CD4-positive, CD25-positive, alpha-beta regulatory T cell (primary cell): ENCODE measurements around the gene FSTL4. TPM values are rescaled to one million over a fixed set of nuclear protein-coding genes. Genes with fewer than 3 reads are reported as not detected.

ENCODE experiments used
- ATAC-seq, 2 donors: fragments of 150-1000 bp; cut with Tn5 transposase; one replicate each; pipeline ENCODE4 v1.10.0; 2021; ENCODE audit warnings: low read depth in 2 of 2, moderate number of reproducible peaks in 2 of 2, moderate library complexity in 1 of 2
- DNase-seq, 3 donors: peaks; one replicate each; pipeline versions ENCODE4 v3.0.0 to v3.0.0-alpha.2; 2012 to 2022; ENCODE audit warnings: mixed read lengths in 1 of 3
- H3K27ac ChIP-seq: one replicate; pipeline ENCODE4 v1.7.0; 2013; ENCODE audit warnings: mild to moderate bottlenecking, low read length; ENCODE audit not compliant: insufficient read depth, poor library complexity, severe bottlenecking
- H3K27me3 ChIP-seq: one replicate; pipeline ENCODE4 v1.7.0; 2013; ENCODE audit warnings: low read length; ENCODE audit not compliant: control insufficient read depth, insufficient read depth
- H3K36me3 ChIP-seq: one replicate; pipeline ENCODE4 v1.7.0; 2013; ENCODE audit warnings: mild to moderate bottlenecking, low read length, moderate library complexity; ENCODE audit not compliant: control insufficient read depth, insufficient read depth
- H3K4me1 ChIP-seq: 2 replicates; pipeline ENCODE4 v1.7.0; 2013; ENCODE audit warnings: mild to moderate bottlenecking, low read length; ENCODE audit not compliant: insufficient read depth, control insufficient read depth, poor library complexity, severe bottlenecking
- H3K4me3 ChIP-seq: one replicate; pipeline ENCODE4 v1.7.0; 2013; ENCODE audit warnings: low read depth, mild to moderate bottlenecking, low read length, moderate library complexity
- H3K9me3 ChIP-seq, 2 experiments: 1 replicate in 1 of 2; 2 replicates in 1 of 2; pipeline ENCODE4 v1.7.0; 2013; ENCODE audit warnings: low read length in 2 of 2, mild to moderate bottlenecking in 1 of 2, moderate library complexity in 1 of 2; ENCODE audit not compliant: control insufficient read depth in 2 of 2
- H3K27ac Mint-ChIP-seq, 3 donors: one replicate each; pipeline ENCODE4 v1.8.0; 2020 to 2022; ENCODE audit warnings: mild to moderate bottlenecking in 3 of 3, mixed read lengths in 3 of 3, moderate library complexity in 2 of 3
- H3K27me3 Mint-ChIP-seq: one replicate; pipeline ENCODE4 v1.8.0; 2022; ENCODE audit warnings: mild to moderate bottlenecking, mixed read lengths
- H3K36me3 Mint-ChIP-seq: one replicate; pipeline ENCODE4 v1.8.0; 2020; ENCODE audit warnings: mixed read lengths
- H3K4me1 Mint-ChIP-seq, 4 donors: one replicate each; pipeline ENCODE4 v1.8.0; 2020 to 2022; ENCODE audit warnings: mixed read lengths in 4 of 4, mild to moderate bottlenecking in 1 of 4
- H3K4me3 Mint-ChIP-seq, 4 donors: one replicate each; pipeline ENCODE4 v1.8.0; 2020 to 2022; ENCODE audit warnings: mild to moderate bottlenecking in 4 of 4, mixed read lengths in 4 of 4, moderate library complexity in 3 of 4
- H3K9me3 Mint-ChIP-seq, 7 donors: one replicate each; pipeline ENCODE4 v1.8.0; 2020 to 2022; ENCODE audit warnings: mixed read lengths in 7 of 7, mild to moderate bottlenecking in 3 of 7, moderate library complexity in 2 of 7
- polyA plus RNA-seq, 4 donors: library from polyadenylated mRNA; unstranded; fragments of 300-500 nt; fragmentation: Illumina TruSeq; gene quantifications; one replicate each; pipeline ENCODE4 v1.2.3, GENCODE V29; 2021
- total RNA-seq: library from RNA; stranded (reverse); gene quantifications from one replicate; pipeline ENCODE4 v1.2.3, GENCODE V29; 2022

The FSTL4 gene
- total and polyA plus RNA-seq, 5 donors from 2014 or later: 0.57 TPM; not detected in 4

GRCh38 chr5:133403741-133404364 is 208.5 kb downstream of the FSTL4 start:
- no peaks in the 10 kb centered on the region for H3K27me3 Mint-ChIP-seq
- H3K27me3 ChIP-seq: no peaks in the 10 kb centered on the region
- no peak for DNase-seq
- H3K4me1 Mint-ChIP-seq: peaks cover 0 to 4% (median 2%) of the 10 kb centered on the region in 4 donors
- H3K36me3 ChIP-seq: no peaks in the 10 kb centered on the region
- no peaks in the 10 kb centered on the region for H3K9me3 ChIP-seq
- no peak overlapping the region for H3K27ac Mint-ChIP-seq
- H3K4me3 Mint-ChIP-seq: no peak overlapping the region
- H3K4me3 ChIP-seq: no peak overlapping the region
- no peak for ATAC-seq
- no peak overlapping the region for H3K27ac ChIP-seq
- no peaks in the 10 kb centered on the region for H3K36me3 Mint-ChIP-seq
- no peaks in the 10 kb centered on the region for H3K9me3 Mint-ChIP-seq
- H3K4me1 ChIP-seq: no peaks in the 10 kb centered on the region

- Histone ChIP-seq H3K36me3 (no peaks in the 10 kb centered on the region), H3K27me3 (no peaks in the 10 kb centered on the region), H3K9me3 (no peaks in the 10 kb centered on the region), H3K4me3 (no peak overlapping the region), H3K4me1 (no peaks in the 10 kb centered on the region), H3K27ac (no peak overlapping the region)
- no peak for ATAC-seq
- H3K27ac Mint-ChIP-seq: no peak overlapping the region
- H3K4me1 Mint-ChIP-seq: peaks cover 0 to 8% (median 3%) of the 10 kb centered on the region in 4 donors
- no peaks in the 10 kb centered on the region for H3K9me3 Mint-ChIP-seq
- no peaks in the 10 kb centered on the region for H3K27me3 Mint-ChIP-seq
- H3K4me3 Mint-ChIP-seq: no peak overlapping the region
- no peak for DNase-seq
- H3K36me3 Mint-ChIP-seq: no peaks in the 10 kb centered on the region
These were observed 209.6 kb downstream of the FSTL4 start for GRCh38 chr5:133402775-133403174.

GRCh38 chr5:133401731-133402347 is 210.5 kb downstream of the FSTL4 start:
- Mint-ChIP-seq H3K9me3 (no peaks in the 10 kb centered on the region), H3K36me3 (no peaks in the 10 kb centered on the region), H3K4me1 (peaks cover 0 to 12% (median 5%) of the 10 kb centered on the region in 4 donors), H3K4me3 (no peak overlapping the region), H3K27ac (no peak overlapping the region), H3K27me3 (no peaks in the 10 kb centered on the region)
- H3K27me3 ChIP-seq: no peaks in the 10 kb centered on the region
- no peak overlapping the region for H3K27ac ChIP-seq
- no peak for DNase-seq
- H3K4me1 ChIP-seq: peaks cover 6% of the 10 kb centered on the region
- no peaks in the 10 kb centered on the region for H3K9me3 ChIP-seq
- no peak for ATAC-seq
- no peak overlapping the region for H3K4me3 ChIP-seq
- H3K36me3 ChIP-seq: no peaks in the 10 kb centered on the region

GRCh38 chr5:133400831-133401351 is 211.4 kb downstream of the FSTL4 start:
- H3K27me3 ChIP-seq: no peaks in the 10 kb centered on the region
- DNase-seq (no peak), ATAC-seq (no peak)
- H3K27me3 Mint-ChIP-seq: no peaks in the 10 kb centered on the region
- H3K9me3 Mint-ChIP-seq: no peaks in the 10 kb centered on the region
- H3K27ac ChIP-seq: no peak overlapping the region
- no peaks in the 10 kb centered on the region for H3K36me3 ChIP-seq
- peaks cover 4 to 19% (median 9%) of the 10 kb centered on the region in 4 donors for H3K4me1 Mint-ChIP-seq
- no peak overlapping the region for H3K4me3 ChIP-seq
- no peaks in the 10 kb centered on the region for H3K36me3 Mint-ChIP-seq
- no peak overlapping the region for H3K4me3 Mint-ChIP-seq
- H3K9me3 ChIP-seq: no peaks in the 10 kb centered on the region
- no peak overlapping the region for H3K27ac Mint-ChIP-seq
- peaks cover 7% of the 10 kb centered on the region for H3K4me1 ChIP-seq

DNA sequence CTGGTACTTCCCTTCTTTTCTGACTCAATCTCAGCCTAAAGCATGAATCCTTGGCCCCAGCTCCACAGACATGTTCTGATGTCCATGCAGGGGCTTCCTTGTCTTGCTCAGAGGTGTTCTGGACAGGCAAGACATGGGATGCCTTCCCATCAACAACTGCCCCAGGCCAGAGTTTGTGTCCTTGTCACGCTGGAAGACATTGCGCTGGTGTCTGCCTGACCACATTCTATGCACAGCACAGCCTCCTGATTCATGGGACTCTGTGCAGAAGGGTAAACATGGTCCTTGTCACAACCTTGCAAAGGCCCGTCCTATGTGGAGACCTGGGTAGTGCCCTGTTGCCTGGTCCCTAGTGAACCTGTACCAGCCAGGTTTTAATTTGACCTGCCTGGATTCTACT is 212.2 kb downstream of the FSTL4 start:
- peaks cover 4 to 23% (median 9%) of the 10 kb centered on the region in 4 donors for H3K4me1 Mint-ChIP-seq
- Histone ChIP-seq H3K9me3 (no peaks in the 10 kb centered on the region), H3K4me3 (no peak overlapping the region), H3K4me1 (peaks cover 7% of the 10 kb centered on the region), H3K27me3 (no peaks in the 10 kb centered on the region), H3K36me3 (no peaks in the 10 kb centered on the region), H3K27ac (no peak overlapping the region)
- no peak overlapping the region for H3K27ac Mint-ChIP-seq
- no peak overlapping the region for H3K4me3 Mint-ChIP-seq
- no peaks in the 10 kb centered on the region for H3K36me3 Mint-ChIP-seq
- ATAC-seq: no peak
- H3K9me3 Mint-ChIP-seq: peaks cover 0 to 2% (median 0%) of the 10 kb centered on the region in 7 donors
- no peak for DNase-seq
- no peaks in the 10 kb centered on the region for H3K27me3 Mint-ChIP-seq

GRCh38 chr5:133399247-133399891 is 213.0 kb downstream of the FSTL4 start:
- no peaks in the 10 kb centered on the region for H3K36me3 ChIP-seq
- H3K27ac Mint-ChIP-seq: no peak overlapping the region
- no peaks in the 10 kb centered on the region for H3K27me3 ChIP-seq
- peaks cover 0 to 2% (median 0%) of the 10 kb centered on the region in 7 donors for H3K9me3 Mint-ChIP-seq
- no peaks in the 10 kb centered on the region for H3K9me3 ChIP-seq
- no peak overlapping the region for H3K4me3 ChIP-seq
- H3K36me3 Mint-ChIP-seq: no peaks in the 10 kb centered on the region
- H3K4me1 ChIP-seq: peaks cover 7% of the 10 kb centered on the region
- DNase-seq (no peak), ATAC-seq (no peak)
- no peak overlapping the region for H3K4me3 Mint-ChIP-seq
- peaks cover 4 to 23% (median 9%) of the 10 kb centered on the region in 4 donors for H3K4me1 Mint-ChIP-seq
- H3K27me3 Mint-ChIP-seq: no peaks in the 10 kb centered on the region
- no peak overlapping the region for H3K27ac ChIP-seq

- H3K27ac Mint-ChIP-seq: no peak overlapping the region
- ATAC-seq: peak in 1 of 2 donors; percentile 26
- peaks cover 7% of the 10 kb centered on the region for H3K4me1 ChIP-seq
- DNase-seq: no peak
- no peaks in the 10 kb centered on the region for H3K36me3 Mint-ChIP-seq
- H3K4me1 Mint-ChIP-seq: peaks cover 4 to 23% (median 9%) of the 10 kb centered on the region in 4 donors
- H3K9me3 ChIP-seq: no peaks in the 10 kb centered on the region
- H3K27me3 ChIP-seq: no peaks in the 10 kb centered on the region
- peaks cover 0 to 2% (median 0%) of the 10 kb centered on the region in 7 donors for H3K9me3 Mint-ChIP-seq
- H3K4me3 ChIP-seq: no peak overlapping the region
- no peaks in the 10 kb centered on the region for H3K36me3 ChIP-seq
- H3K27me3 Mint-ChIP-seq: no peaks in the 10 kb centered on the region
- H3K4me3 Mint-ChIP-seq: peak overlapping the region in 1 of 4 donors; percentile 30
- no peak overlapping the region for H3K27ac ChIP-seq
These were observed 213.7 kb downstream of the FSTL4 start for GRCh38 chr5:133398646-133399101.
